Stimulated activated CD4-positive, alpha-beta T cell treated with anti-CD3 and anti-CD28 coated beads, TNF-alpha, amount 100 ng/mL, for 1 hour (primary cell): ENCODE measurements around the gene SELP.

Experiments
- DNase-seq, 3 donors: peaks; one replicate each; pipeline ENCODE4 v3.0.0-alpha.2; 2020; ENCODE audit warnings: low read depth in 3 of 3, low spot score in 1 of 3

Gene SELP

GRCh38 chr1:169623132-169623926 is 6.6 kb downstream of the SELP start:
- DNase-seq, result no peak

GRCh38 chr1:169620565-169620964 is 9.4 kb downstream of the SELP start:
- no peak for DNase-seq

DNA sequence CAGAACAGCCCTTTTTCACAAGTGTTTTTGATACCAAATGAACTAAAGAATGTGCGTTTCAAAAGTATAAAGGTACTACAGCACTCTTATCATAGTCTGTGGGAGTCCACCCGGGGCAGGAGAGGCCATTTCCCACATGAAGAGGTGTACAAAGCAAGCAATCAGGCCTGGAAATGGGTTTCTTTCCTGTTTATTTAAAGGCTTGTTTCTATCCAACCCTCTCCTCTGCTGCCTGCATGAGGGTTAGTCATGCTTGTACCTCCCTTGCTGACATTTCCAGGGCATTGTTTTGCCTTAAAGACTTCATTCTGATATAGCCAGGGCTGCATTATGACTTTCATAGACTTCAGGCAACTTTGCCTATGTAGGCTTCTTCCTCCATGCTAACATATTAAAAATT is 11.6 kb downstream of the SELP start:
- DNase-seq, result no peak

- no peak for DNase-seq
These were observed 14.1 kb downstream of the SELP start for GRCh38 chr1:169615803-169616202.

DNA sequence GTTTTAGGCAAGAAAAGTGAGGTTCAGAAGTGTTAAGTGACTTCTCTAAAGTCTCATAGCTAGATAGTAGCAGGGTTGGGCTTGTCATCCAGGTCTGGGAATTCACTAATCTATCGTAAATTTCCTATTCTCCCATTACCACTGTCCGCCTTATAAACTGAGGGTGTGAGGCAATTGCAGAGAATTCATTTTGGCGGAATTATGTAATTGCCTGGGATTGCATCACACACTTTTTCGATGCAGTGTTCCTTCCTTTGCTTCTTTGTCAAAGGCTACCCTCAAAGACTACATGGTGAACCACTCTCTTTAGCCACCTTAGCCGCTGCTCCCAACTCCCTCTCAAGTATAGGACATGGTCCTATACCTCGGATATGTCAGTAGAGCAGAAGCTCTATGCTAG is 19.1 kb downstream of the SELP start:
- DNase-seq, result no peak

DNA sequence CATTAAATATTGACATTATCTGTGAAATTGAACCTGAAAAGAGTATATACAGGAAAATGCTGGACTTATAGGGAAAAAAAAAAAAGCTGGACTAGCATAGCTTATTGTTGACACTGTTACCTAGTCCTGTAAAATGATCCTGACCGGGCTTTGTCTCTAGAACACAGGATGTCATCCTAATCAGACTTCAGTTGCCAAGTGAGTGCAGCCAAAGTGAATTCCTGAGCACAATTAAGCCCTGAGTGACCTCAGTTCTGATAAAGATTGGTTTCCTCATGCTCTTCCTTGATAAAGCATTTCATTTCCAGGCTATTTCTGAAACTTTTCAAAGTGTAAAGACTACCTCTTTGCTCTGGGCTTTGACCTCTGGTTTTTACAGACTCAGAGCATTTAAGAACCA is 19.8 kb downstream of the SELP start:
- no peak for DNase-seq

- no peak for DNase-seq
These were observed 21.7 kb downstream of the SELP start for GRCh38 chr1:169608226-169608625.

- peak in 2 of 3 donors; percentile 8 to 26 for DNase-seq
These were observed 25.0 kb downstream of the SELP start for GRCh38 chr1:169604781-169605560.

DNA sequence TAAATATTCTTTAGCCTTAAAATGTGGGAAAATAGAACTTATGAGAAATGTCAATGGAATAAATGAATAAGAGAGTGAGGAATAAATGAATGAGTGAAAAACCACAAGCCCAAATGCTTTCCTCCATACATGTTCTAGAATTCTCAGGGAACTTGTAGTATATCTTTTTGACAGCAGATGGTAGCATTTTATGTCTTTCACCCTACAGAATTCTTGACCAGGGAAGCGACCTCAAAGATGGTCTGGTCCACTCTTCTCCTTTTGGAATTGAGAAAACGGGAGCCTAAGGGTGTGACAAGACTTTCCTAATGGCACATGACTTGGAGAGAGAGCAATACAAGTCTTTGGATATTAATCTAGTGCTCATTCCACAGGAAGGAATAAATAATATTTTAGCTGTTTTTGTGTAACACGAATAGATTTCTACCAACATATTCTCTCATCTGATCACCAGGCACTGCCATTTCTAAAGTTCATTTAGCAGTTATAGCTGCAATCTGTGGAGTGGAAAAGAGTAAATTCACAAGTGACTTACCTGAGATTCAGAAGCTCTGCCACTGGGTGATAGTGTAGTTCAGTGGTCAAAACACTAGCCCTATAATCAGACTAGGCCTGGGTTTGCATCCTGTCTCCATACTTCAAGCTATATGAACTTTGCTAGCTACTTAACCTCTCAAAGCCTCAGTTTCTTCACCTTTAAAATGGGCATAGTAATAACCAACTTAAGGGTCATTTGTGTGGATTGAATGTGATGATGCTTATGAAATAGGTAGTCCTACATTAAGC is 28.6 kb downstream of the SELP start:
- DNase-seq, result no peak

DNA sequence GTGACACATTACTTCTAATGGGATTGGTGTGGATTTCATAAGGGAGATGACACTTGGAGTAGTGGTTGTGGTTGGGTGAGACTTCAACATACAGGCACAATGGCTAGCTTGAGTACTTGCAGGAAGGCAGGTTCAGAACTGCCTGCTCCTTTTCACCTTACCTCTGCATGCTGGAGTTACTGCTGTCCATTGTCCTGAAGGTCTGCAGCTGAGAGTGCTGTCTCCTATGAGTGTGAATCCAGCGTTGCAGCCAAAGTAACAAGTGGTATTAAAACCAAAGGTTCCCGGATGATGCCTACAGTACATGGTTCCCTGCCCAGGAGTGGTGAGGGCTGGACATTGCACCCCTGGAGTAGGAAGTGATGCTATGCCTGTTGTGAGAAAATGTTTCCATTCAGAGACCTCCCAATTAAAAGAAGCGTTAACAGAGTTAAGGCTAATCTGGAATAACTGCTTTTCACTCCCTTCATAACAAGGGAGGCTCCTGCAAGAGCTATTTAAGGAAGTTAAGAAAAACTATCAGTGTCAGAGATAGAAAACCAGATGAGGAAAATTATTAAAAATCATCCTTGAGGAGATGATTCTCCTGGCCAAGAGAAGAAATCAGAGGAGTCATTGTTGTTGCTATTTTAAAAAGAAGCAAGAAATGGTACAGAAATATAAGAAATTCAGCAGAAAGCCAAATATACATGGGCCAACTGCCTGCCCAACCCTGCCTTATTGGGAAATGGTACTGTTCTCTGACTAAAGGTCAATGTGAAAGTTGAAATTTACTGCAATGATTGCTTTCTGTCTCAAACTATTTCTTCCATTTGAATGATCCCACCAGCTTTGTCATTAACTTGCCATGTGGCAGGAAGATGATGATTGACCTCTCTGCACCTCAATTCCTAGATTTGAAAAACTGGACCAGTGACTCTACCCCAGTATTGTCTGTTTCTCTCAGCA is 33.9 kb downstream of the SELP start:
- no peak for DNase-seq

GRCh38 chr1:169594391-169594790 is 35.5 kb downstream of the SELP start:
- DNase-seq, result no peak

DNA sequence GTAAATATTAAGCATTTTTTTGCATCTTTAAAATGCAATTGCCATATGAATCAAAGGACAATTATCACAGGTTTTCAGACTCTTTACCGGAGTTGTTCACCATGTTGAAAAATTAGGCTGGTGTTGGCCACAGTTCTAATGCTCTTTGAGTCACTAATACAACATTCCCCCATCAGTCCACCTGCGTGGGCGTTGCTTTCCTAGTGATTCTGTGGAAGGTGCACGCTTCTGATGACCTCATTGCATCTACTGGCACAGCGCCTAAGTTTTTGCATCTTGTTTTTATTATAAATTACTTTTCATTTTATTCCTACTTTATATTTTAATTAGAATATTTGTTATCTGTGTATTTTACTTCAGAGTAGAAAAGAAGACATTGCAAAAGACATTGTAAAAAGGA is 39.0 kb downstream of the SELP start:
- DNase-seq, result no peak

DNA sequence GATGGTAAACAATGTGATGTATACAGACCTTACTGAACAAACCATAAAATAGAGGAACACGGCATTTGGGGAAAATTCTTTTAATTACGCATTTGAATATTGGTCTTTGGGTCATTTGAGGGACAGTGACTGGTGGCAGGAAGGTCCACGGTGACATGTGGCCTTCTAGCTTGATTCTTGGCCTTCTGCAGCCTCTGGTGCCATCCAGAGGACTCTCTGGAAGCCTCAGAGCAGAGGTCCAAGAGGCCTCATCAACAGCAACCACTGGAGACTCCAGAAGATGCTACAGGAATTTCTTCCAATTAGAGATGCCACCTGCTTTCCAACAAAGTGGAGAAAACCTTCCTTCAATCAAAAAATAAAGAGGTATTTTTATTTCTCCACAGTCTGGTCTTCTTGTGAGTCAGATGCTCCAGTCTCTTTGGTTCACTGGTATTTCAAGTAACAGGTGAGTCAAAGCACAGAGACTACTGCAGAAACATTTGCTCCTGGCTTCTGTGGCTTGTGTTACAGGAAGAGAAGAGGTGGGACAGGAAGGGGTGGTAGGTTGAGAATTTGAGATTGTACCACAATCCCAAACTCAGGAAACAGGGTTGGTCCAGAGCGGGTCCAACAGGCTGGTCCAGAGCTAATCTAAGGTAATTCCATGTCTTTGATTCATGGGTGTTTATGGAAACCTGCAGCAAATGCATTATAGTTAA is 41.0 kb downstream of the SELP start:
- DNase-seq, result no peak

GRCh38 chr1:169588112-169588511 is 41.8 kb downstream of the SELP start:
- no peak for DNase-seq

GRCh38 chr1:169586395-169587255 is 43.3 kb downstream of the SELP start, which contains the start of gene F5:
F5 (minus strand) TSS chr1:169586481; CDS start chr1:169586386, 95 bp downstream.
- DNase-seq, result peak; percentile 26 to 65 (median 51)

DNA sequence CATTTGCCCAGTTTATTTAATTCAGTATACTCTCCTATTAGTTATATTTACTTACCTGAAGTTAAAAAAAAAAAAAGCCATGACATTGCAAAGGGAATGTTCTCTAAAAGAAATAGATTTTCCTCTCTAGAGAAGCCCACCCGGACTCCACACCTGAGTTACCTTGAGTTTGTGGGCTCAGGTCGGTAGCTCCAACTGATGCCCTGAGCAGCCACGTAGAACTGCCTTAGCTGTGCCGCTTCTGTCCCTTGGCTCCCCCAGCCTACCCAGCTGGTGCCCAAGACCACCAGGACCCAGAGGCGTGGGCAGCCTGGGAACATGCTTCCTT is 43.9 kb downstream of the SELP start:
- DNase-seq, result no peak

DNA sequence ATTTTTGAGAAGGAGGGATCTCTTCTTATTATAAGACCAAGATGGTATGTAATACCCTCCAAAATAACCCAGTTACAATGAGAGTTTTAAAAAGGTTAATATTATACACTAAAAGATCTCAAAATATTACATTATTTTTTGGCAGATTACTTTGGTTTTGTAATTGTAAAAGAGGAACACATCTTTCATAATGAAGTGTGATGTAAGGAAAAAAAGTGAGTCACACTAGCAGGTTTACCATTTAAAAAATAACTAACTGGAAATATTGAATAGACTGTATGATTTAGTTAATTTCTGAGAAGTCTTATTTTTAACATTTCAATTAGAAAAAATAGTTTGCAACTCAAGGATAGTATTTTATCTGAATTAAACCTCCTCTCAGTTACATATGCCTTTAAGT is 44.7 kb downstream of the SELP start:
- no peak for DNase-seq

DNA sequence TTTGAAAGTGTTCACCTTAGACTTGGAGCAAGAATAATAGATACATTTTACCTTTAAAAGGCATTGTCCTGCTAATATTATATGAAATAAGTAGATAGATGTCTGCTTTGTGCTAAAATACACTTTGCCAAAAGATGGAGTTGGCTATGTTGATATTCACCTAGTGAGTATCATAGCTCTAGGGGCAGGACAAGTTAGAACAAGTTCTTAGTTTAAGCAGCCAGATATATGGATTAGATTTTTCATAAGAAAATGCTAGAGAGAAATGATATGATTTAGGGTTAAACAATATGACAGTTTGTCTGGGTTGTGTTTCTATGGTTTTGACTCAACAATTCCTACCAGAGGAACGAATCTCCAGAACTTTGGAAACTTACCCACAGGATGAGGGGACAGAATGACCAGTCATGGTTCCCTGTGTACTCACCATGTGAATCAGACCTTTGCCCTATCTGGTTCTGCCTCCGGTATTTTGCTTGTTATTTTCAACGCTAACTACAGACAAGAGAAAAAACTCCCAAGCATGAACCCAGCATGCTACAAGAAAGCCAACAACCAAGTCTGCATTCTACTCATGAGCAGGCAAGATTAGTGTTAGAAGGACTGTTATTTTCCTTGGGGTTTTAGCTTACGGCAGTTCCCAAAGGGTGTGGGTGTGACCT is 45.3 kb downstream of the SELP start:
- DNase-seq, result no peak
